ENCODE measurements around the gene WWC1.
"Not testable (repeated sequence)": the region's sequence is repeated elsewhere in the genome, so short reads cannot be mapped to it uniquely, and the experiment has no call there.

The WWC1 gene

GRCh38 chr5:168415971-168416370 lies 124.5 kb downstream of the WWC1 start:
- no peak for DNase-seq

GRCh38 chr5:168417731-168418429 lies 126.4 kb downstream of the WWC1 start:
- no peak for DNase-seq

GRCh38 chr5:168420461-168420860 lies 129.0 kb downstream of the WWC1 start:
- no peak for DNase-seq

- DNase-seq = peak; percentile 21
Observed at GRCh38 chr5:168422431-168422830, 131.0 kb downstream of the WWC1 start.

- DNase-seq = no peak
Observed at GRCh38 chr5:168423478-168423877, 132.0 kb downstream of the WWC1 start.

GRCh38 chr5:168423971-168424370 lies 132.5 kb downstream of the WWC1 start:
- no peak for DNase-seq

GRCh38 chr5:168424594-168425323 lies 133.3 kb downstream of the WWC1 start:
- DNase-seq = no peak

- no peak for DNase-seq
Observed at GRCh38 chr5:168426007-168426863, 134.8 kb downstream of the WWC1 start.

- DNase-seq = no peak
Observed at GRCh38 chr5:168426864-168427172, 135.4 kb downstream of the WWC1 start.

GRCh38 chr5:168427224-168427623 lies 135.8 kb downstream of the WWC1 start:
- no peak for DNase-seq

GRCh38 chr5:168428552-168428951 lies 137.1 kb downstream of the WWC1 start:
- DNase-seq = no peak

- DNase-seq = no peak
Observed at GRCh38 chr5:168430296-168430695, 138.9 kb downstream of the WWC1 start.

- DNase-seq = no peak
Observed at GRCh38 chr5:168432903-168433302, 141.5 kb downstream of the WWC1 start.

GRCh38 chr5:168434001-168434400 lies 142.6 kb downstream of the WWC1 start:
- no peak for DNase-seq

GRCh38 chr5:168434746-168435321 lies 143.4 kb downstream of the WWC1 start:
- DNase-seq = no peak

- DNase-seq = not testable (repeated sequence)
Observed at GRCh38 chr5:168435340-168435739, 143.9 kb downstream of the WWC1 start.

GRCh38 chr5:168438349-168438748 lies 146.9 kb downstream of the WWC1 start:
- no peak for DNase-seq

GRCh38 chr5:168443533-168443932 lies 152.1 kb downstream of the WWC1 start:
- no peak for DNase-seq

GRCh38 chr5:168443950-168444700 lies 152.7 kb downstream of the WWC1 start:
- DNase-seq = no peak

GRCh38 chr5:168446983-168447619 lies 155.7 kb downstream of the WWC1 start:
- no peak for DNase-seq

- no peak for DNase-seq
Observed at GRCh38 chr5:168447808-168448207, 156.4 kb downstream of the WWC1 start.

- DNase-seq = no peak
Observed at GRCh38 chr5:168449166-168449565, 157.7 kb downstream of the WWC1 start.

Data from kidney glomerular epithelial cell (primary cell).